H1 (cell line): ENCODE results near the gene MIEN1.

ENCODE experiments used
- CTCF ChIP-seq, 3 experiments: IDR thresholded peaks; 1 replicate in 2 of 3; 2 replicates in 1 of 3; pipeline versions ENCODE4 v1.5.1 to v1.6.1; 2011; ENCODE audit warnings: low read length in 3 of 3, mild to moderate bottlenecking in 3 of 3, inconsistent platforms in 2 of 3, low read depth in 1 of 3, moderate library complexity in 1 of 3; ENCODE audit not compliant: insufficient read depth in 1 of 3; ENCODE audit errors: control extremely low read depth in 1 of 3
- GTF2F1 ChIP-seq: IDR thresholded peaks from 2 replicates; pipeline ENCODE4 v1.6.1; 2012; ENCODE audit warnings: low read depth, low read length, improper control_type of control experiment, borderline replicate concordance
- KDM1A ChIP-seq: fragments of 200-600, 300-600 bp; sonication (generic); IDR thresholded peaks from 2 replicates; pipeline ENCODE4 v1.7.1; 2016; ENCODE audit warnings: mild to moderate bottlenecking, low read length, borderline replicate concordance
- POLR2A ChIP-seq, 2 experiments: IDR thresholded peaks; 1 replicate in 1 of 2; 2 replicates in 1 of 2; pipeline ENCODE4 v1.6.1; 2011; ENCODE audit warnings: low read depth in 2 of 2, low read length in 2 of 2, mild to moderate bottlenecking in 2 of 2; ENCODE audit errors: control extremely low read depth in 1 of 2
- POLR2AphosphoS5 ChIP-seq: IDR thresholded peaks from 2 replicates; pipeline ENCODE4 v1.6.1; 2011; ENCODE audit warnings: low read depth, low read length
- YY1 ChIP-seq: IDR thresholded peaks from 2 replicates; pipeline ENCODE4 v1.6.1; 2011; ENCODE audit warnings: low read depth, mild to moderate bottlenecking, low read length

- TF ChIP-seq CTCF (IDR thresholded peaks at IDR 0.05; ENCODE audit: control extremely low read depth in 1 of 3, insufficient read depth in 1 of 3, low read depth in 1 of 3, low read length in 3 of 3), result no peak
- no peak for TF ChIP-seq KDM1A
- TF ChIP-seq POLR2A (IDR thresholded peaks at IDR 0.05; ENCODE audit: control extremely low read depth in 1 of 2, low read depth in 2 of 2, low read length in 2 of 2), result no peak
- no peak for TF ChIP-seq YY1
- no peak for TF ChIP-seq GTF2F1
- no peak; the same call in 1 of the 2 replicates for TF ChIP-seq POLR2AphosphoS5
These were observed 24.5 kb downstream of the MIEN1 start for GRCh38 chr17:39705786-39706348.
